ENCODE data around the gene IL1R1. TPM values are rescaled to one million over a fixed set of nuclear protein-coding genes. Genes with fewer than 3 reads are reported as not detected.

IL1R1 gene
- total and polyA plus RNA-seq, 11 donors = 10.9 to 49.0 (median 19.6) TPM

- Histone ChIP-seq H3K27me3 (no peaks in the 10 kb centered on the region), H3K4me1 (peaks cover 0 to 40% (median 19%) of the 10 kb centered on the region in 12 donors), H3K36me3 (peaks cover 0 to 21% (median 0%) of the 10 kb centered on the region in 9 donors), H3K4me3 (no peak overlapping the region), H3K9me3 (peaks cover 0 to 40% (median 18%) of the 10 kb centered on the region in 12 donors), H3K27ac (peak overlapping the region in 2 of 12 donors; percentile 29 to 43)
- DNase-seq (no peak), ATAC-seq (peak in 1 of 4 donors; percentile 35)
- TF ChIP-seq POLR2A (IDR thresholded peaks at IDR 0.05) (no peak), CTCF (IDR thresholded peaks at IDR 0.05) (no peak)
- WGBS, 4 donors = 79 to 89% (median 87%) methylated on average over 3 of the region's 3 CpGs
- intact Hi-C loops (cut with DNase I) = loop anchor here in 1 of 10 donors (5.0 kb wide), 1 partner anchor 111 kb away; no protein-coding TSS in a partner anchor
Observed at GRCh38 chr2:102147935-102148334, 5.4 kb downstream of the IL1R1 start.

- Histone ChIP-seq H3K27me3 (no peaks in the 10 kb centered on the region), H3K9me3 (peaks cover 0 to 40% (median 18%) of the 10 kb centered on the region in 12 donors), H3K36me3 (peaks cover 0 to 29% (median 4%) of the 10 kb centered on the region in 9 donors), H3K4me1 (peaks cover 0 to 36% (median 15%) of the 10 kb centered on the region in 12 donors), H3K4me3 (no peak overlapping the region), H3K27ac (peak overlapping the region in 1 of 12 donors; percentile 57)
- ATAC-seq = no peak
- intact Hi-C loops (cut with DNase I) = loop anchor here in 1 of 10 donors (5.0 kb wide), 1 partner anchor 112 kb away; no protein-coding TSS in a partner anchor
- DNase-seq = no peak
- 64 to 85% (median 82%) methylated on average over 2 of the region's 2 CpGs for WGBS, 4 donors
- TF ChIP-seq CTCF (IDR thresholded peaks at IDR 0.05) = no peak
- no peak for TF ChIP-seq POLR2A (IDR thresholded peaks at IDR 0.05)
Observed at GRCh38 chr2:102149243-102149642, 6.7 kb downstream of the IL1R1 start.

GRCh38 chr2:102149644-102150455 is 7.3 kb downstream of the IL1R1 start:
- H3K36me3 ChIP-seq = peaks cover 0 to 30% (median 10%) of the 10 kb centered on the region in 9 donors
- TF ChIP-seq POLR2A (IDR thresholded peaks at IDR 0.05) = no peak
- TF ChIP-seq CTCF (IDR thresholded peaks at IDR 0.05) = no peak

GRCh38 chr2:102154364-102154763 is 11.8 kb downstream of the IL1R1 start:
- Histone ChIP-seq H3K9me3 (peaks cover 0 to under 1% (median 0%) of the 10 kb centered on the region in 12 donors), H3K4me3 (no peak overlapping the region), H3K4me1 (peaks cover 0 to 41% (median 14%) of the 10 kb centered on the region in 12 donors), H3K27ac (no peak overlapping the region), H3K36me3 (peaks cover 0 to 56% (median 31%) of the 10 kb centered on the region in 9 donors), H3K27me3 (no peaks in the 10 kb centered on the region)
- ATAC-seq (no peak), DNase-seq (no peak)
- WGBS, 4 donors = 88 to 97% (median 96%) methylated on average over 6 of the region's 6 CpGs
- intact Hi-C loops (cut with DNase I) = no loop called here
- TF ChIP-seq POLR2A (IDR thresholded peaks at IDR 0.05) (no peak), CTCF (IDR thresholded peaks at IDR 0.05) (no peak)

More at GRCh38 chr2:102149644-102150455, 7.3 kb downstream of the IL1R1 start:
- 72 to 77% (median 74%) methylated on average over 9 of the region's 9 CpGs for WGBS, 4 donors
- H3K9me3 ChIP-seq = peaks cover 0 to 39% (median 18%) of the 10 kb centered on the region in 12 donors
- H3K4me1 ChIP-seq = peaks cover 0 to 36% (median 11%) of the 10 kb centered on the region in 12 donors
- H3K4me3 ChIP-seq = no peak overlapping the region
- peak in 1 of 4 donors; percentile 51 for ATAC-seq
- intact Hi-C loops (cut with DNase I) = loop anchor here in 1 of 10 donors (5.0 kb wide), 1 partner anchor 113 kb away; no protein-coding TSS in a partner anchor
- no peak for DNase-seq
- H3K27me3 ChIP-seq = no peaks in the 10 kb centered on the region
- peak overlapping the region in 5 of 12 donors; percentile 4 to 57 (median 19) for H3K27ac ChIP-seq
